CD4-positive, alpha-beta T cell (primary cell): ENCODE measurements around the gene LMAN2. TPM values are rescaled to one million over a fixed set of nuclear protein-coding genes. Genes with fewer than 3 reads are reported as not detected.

Experiments
- ATAC-seq: fragments of 200-7000 bp; cut with Tn5 transposase; one replicate; pipeline ENCODE4 v1.10.0; 2022; ENCODE audit warnings: mild to moderate bottlenecking; ENCODE audit not compliant: poor library complexity
- CTCF ChIA-PET: fragments of 350-600 bp; sonication (Branson Sonifier 250); formaldehyde crosslinking; loops from one replicate; lab custom pipeline; 2021; ENCODE audit warnings: antibody characterized with exemption, inconsistent platforms; lab: Charles Lee
- POLR2A ChIA-PET: fragments of 350-600 bp; sonication (Branson Sonifier 250); formaldehyde crosslinking; loops from one replicate; lab custom pipeline; 2021; ENCODE audit warnings: antibody characterized with exemption, inconsistent platforms; lab: Charles Lee
- DNase-seq, 14 experiments: peaks; one replicate each; pipeline ENCODE4 v3.0.0-alpha.2; 2013 to 2020; ENCODE audit warnings: mixed read lengths in 2 of 14
- H3K27ac ChIP-seq, 2 donors: one replicate each; pipeline versions ENCODE4 v1.5.1 to v1.7.0; 2013; ENCODE audit warnings: low read length in 2 of 2, low read depth in 1 of 2, mild to moderate bottlenecking in 1 of 2
- H3K27me3 ChIP-seq, 2 experiments: 1 replicate in 1 of 2; 2 replicates in 1 of 2; pipeline versions ENCODE4 v1.6.1 to v1.7.0; 2013; ENCODE audit warnings: low read length in 2 of 2, control low read depth in 1 of 2, mild to moderate bottlenecking in 1 of 2, moderate library complexity in 1 of 2; ENCODE audit not compliant: insufficient read depth in 2 of 2, control insufficient read depth in 1 of 2
- H3K36me3 ChIP-seq: one replicate; pipeline ENCODE4 v1.6.1; 2013; ENCODE audit warnings: low read length, control low read depth; ENCODE audit not compliant: insufficient read depth
- H3K4me1 ChIP-seq: one replicate; pipeline ENCODE4 v1.6.1; 2013; ENCODE audit warnings: low read length, control low read depth; ENCODE audit not compliant: insufficient read depth
- H3K4me3 ChIP-seq: one replicate; pipeline ENCODE4 v1.5.1; 2013; ENCODE audit warnings: mild to moderate bottlenecking, low read length, moderate library complexity
- H3K9me3 ChIP-seq, 2 experiments: 1 replicate in 1 of 2; 2 replicates in 1 of 2; pipeline versions ENCODE4 v1.6.1 to v1.7.0; 2013; ENCODE audit warnings: low read length in 2 of 2, mild to moderate bottlenecking in 2 of 2, control low read depth in 1 of 2, moderate library complexity in 1 of 2; ENCODE audit not compliant: control insufficient read depth in 1 of 2, insufficient read depth in 1 of 2
- H3K27ac Mint-ChIP-seq: one replicate; pipeline ENCODE4 v1.8.0; 2020; ENCODE audit warnings: mixed read lengths
- H3K27me3 Mint-ChIP-seq: one replicate; pipeline ENCODE4 v1.8.0; 2021; ENCODE audit warnings: mixed read lengths
- H3K36me3 Mint-ChIP-seq: one replicate; pipeline ENCODE4 v1.8.0; 2021; ENCODE audit warnings: low read depth, mixed read lengths
- H3K4me1 Mint-ChIP-seq: one replicate; pipeline ENCODE4 v1.8.0; 2021; ENCODE audit warnings: low read depth, mixed read lengths
- H3K4me3 Mint-ChIP-seq: one replicate; pipeline ENCODE4 v1.8.0; 2020; ENCODE audit warnings: mild to moderate bottlenecking, mixed read lengths
- H3K9me3 Mint-ChIP-seq: one replicate; pipeline ENCODE4 v1.8.0; 2020; ENCODE audit warnings: mixed read lengths
- CTCF ChIP-seq: fragments of 200-600 bp; IDR thresholded peaks from one replicate; pipeline ENCODE4 v1.8.0; 2022; ENCODE audit warnings: antibody characterized with exemption, mild to moderate bottlenecking
- intact Hi-C, 2 experiments: fragments of 100-400 bp; cut with DNase I in 1 of 2; cut with micrococcal nuclease in 1 of 2; formaldehyde crosslinking; loops; one replicate each; pipeline versions ENCODE4 v1.15.1 to v1.9.0; 2023 to 2025; cut with DNase I, micrococcal nuclease
- total RNA-seq, 174 experiments: library from RNA in 2 of 174; stranded (reverse) in 2 of 174; gene quantifications; one replicate each; pipeline ENCODE4 v1.2.3 and lab custom pipeline; 2021 to 2026

Gene LMAN2
- total RNA-seq, 2 experiments from 2014 or later: 54.5 to 55.6 TPM

GRCh38 chr5:177310757-177311391 lies 40.6 kb downstream of the LMAN2 start:
- H3K27me3 ChIP-seq: peaks cover 0 to 3% of the 10 kb centered on the region in 2 experiments
- Mint-ChIP-seq H3K4me3 (peak overlapping the region; percentile 83), H3K27me3 (peaks cover 6% of the 10 kb centered on the region), H3K27ac (no peak overlapping the region), H3K4me1 (peaks cover 50% of the 10 kb centered on the region), H3K36me3 (peaks cover 13% of the 10 kb centered on the region), H3K9me3 (no peaks in the 10 kb centered on the region)
- ATAC-seq (no peak), DNase-seq (peak in 4 of 14 experiments; percentile 27 to 56 (median 42))
- no peaks in the 10 kb centered on the region for H3K9me3 ChIP-seq
- H3K4me1 ChIP-seq: peaks cover 68% of the 10 kb centered on the region
- intact Hi-C loops: loop anchor here (2.0 to 10.0 kb wide), 5 partner anchors 46 to 206 kb away; partner anchors contain the start of genes DDX41 (in 1 of the 2) and RGS14 (in 1 of the 2)
- CTCF ChIA-PET: interaction anchor here (1.0 to 1.8 kb wide), 7 partner anchors 8 to 190 kb away, joined by 3 to 8 read pairs (median 3); no protein-coding TSS in a partner anchor
- H3K27ac ChIP-seq: no peak overlapping the region
- POLR2A ChIA-PET: interaction anchor here (0.9 to 1.7 kb wide), 6 partner anchors 41 to 197 kb away, joined by 3 to 8 read pairs (median 4); partner anchors contain the start of genes LMAN2 and PDLIM7
- H3K36me3 ChIP-seq: peaks cover 14% of the 10 kb centered on the region
- H3K4me3 ChIP-seq: no peak overlapping the region
- no peak for TF ChIP-seq CTCF

GRCh38 chr5:177310332-177310731 lies 41.1 kb downstream of the LMAN2 start:
- TF ChIP-seq CTCF: no peak
- ATAC-seq: no peak
- DNase-seq: peak in 1 of 14 experiments; percentile 35
- intact Hi-C loops: loop anchor here (2.0 to 10.0 kb wide), 5 partner anchors 47 to 207 kb away; partner anchors contain the start of genes DDX41 (in 1 of the 2) and RGS14 (in 1 of the 2)
- Mint-ChIP-seq H3K4me1 (peaks cover 55% of the 10 kb centered on the region), H3K4me3 (no peak overlapping the region), H3K9me3 (no peaks in the 10 kb centered on the region), H3K36me3 (peaks cover 19% of the 10 kb centered on the region), H3K27ac (no peak overlapping the region), H3K27me3 (peaks cover 6% of the 10 kb centered on the region)
- ChIA-PET POLR2A (interaction anchor here (0.6 to 2.1 kb wide), 10 partner anchors 41 to 196 kb away, joined by 3 to 12 read pairs (median 4); partner anchors contain the start of genes LMAN2 and PDLIM7), CTCF (interaction anchor here (0.7 to 1.8 kb wide), 20 partner anchors 8 to 196 kb away, joined by 3 to 8 read pairs (median 4); partner anchors contain the start of genes LMAN2 and PDLIM7)
- H3K27ac ChIP-seq: no peak overlapping the region
- H3K4me3 ChIP-seq: no peak overlapping the region
- peaks cover 0 to 3% of the 10 kb centered on the region in 2 experiments for H3K27me3 ChIP-seq
- H3K9me3 ChIP-seq: no peaks in the 10 kb centered on the region
- H3K4me1 ChIP-seq: peaks cover 73% of the 10 kb centered on the region
- peaks cover 20% of the 10 kb centered on the region for H3K36me3 ChIP-seq

GRCh38 chr5:177309351-177310191 lies 41.9 kb downstream of the LMAN2 start:
- Mint-ChIP-seq H3K9me3 (no peaks in the 10 kb centered on the region), H3K27me3 (peaks cover 6% of the 10 kb centered on the region), H3K36me3 (peaks cover 27% of the 10 kb centered on the region), H3K27ac (peak overlapping the region; percentile 73), H3K4me3 (peak overlapping the region; percentile 80), H3K4me1 (peaks cover 63% of the 10 kb centered on the region)
- H3K27ac ChIP-seq: no peak overlapping the region
- H3K4me1 ChIP-seq: peaks cover 81% of the 10 kb centered on the region
- intact Hi-C loops: loop anchor here (2.0 to 10.0 kb wide), 6 partner anchors 48 to 845 kb away; partner anchors contain the start of genes DDX41 (in 1 of the 2), NHP2 (in 1 of the 2) and RGS14 (in 1 of the 2)
- ATAC-seq (peak; percentile 48), DNase-seq (peak; percentile 54 to 88 (median 64))
- POLR2A ChIA-PET: interaction anchor here (0.6 to 2.1 kb wide), 9 partner anchors 42 to 196 kb away, joined by 3 to 12 read pairs (median 3); partner anchors contain the start of gene LMAN2
- CTCF ChIA-PET: interaction anchor here (0.7 to 1.8 kb wide), 21 partner anchors 8 to 196 kb away, joined by 3 to 8 read pairs (median 4); partner anchors contain the start of genes LMAN2 and PDLIM7
- H3K9me3 ChIP-seq: no peaks in the 10 kb centered on the region
- peaks cover 0 to 3% of the 10 kb centered on the region in 2 experiments for H3K27me3 ChIP-seq
- peak; percentile 84 for TF ChIP-seq CTCF
- peaks cover 21% of the 10 kb centered on the region for H3K36me3 ChIP-seq
- H3K4me3 ChIP-seq: no peak overlapping the region
